Measurements from ENCODE around the gene LSM4.

DNA sequence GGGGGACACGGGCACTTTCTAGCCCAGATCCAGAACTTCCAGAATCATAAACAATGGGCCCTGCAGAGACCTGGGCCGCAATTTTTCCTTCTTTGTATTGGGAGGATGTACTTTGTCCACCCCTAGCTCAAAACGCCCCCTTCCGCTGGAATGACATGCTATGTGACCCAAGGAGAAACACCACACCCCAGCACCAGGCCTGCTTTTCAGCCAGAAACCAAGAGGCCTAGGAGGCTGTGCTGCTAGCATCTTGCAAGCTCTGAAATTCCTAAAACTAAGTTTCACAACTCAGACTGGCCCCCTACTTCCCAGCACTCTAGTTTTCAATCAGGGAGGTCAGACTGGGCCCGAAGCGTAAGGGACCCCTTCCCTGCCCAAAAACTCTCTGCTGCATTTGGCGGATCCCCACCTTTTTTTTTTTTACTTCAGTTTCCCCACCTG is 538 bp downstream of the LSM4 start:
- TF ChIP-seq CTCF (IDR thresholded peaks at IDR 0.05) = no peak
- TF ChIP-seq POLR2AphosphoS5 (IDR thresholded peaks at IDR 0.05) = no peak
